BJ (cell line): ENCODE measurements around the gene NFIX. TPM values are rescaled to one million over a fixed set of nuclear protein-coding genes. Genes with fewer than 3 reads are reported as not detected.

ENCODE experiments used
- CTCF ChIA-PET: fragments of 350-600 bp; formaldehyde crosslinking; extraction: SDS; loops from one replicate; lab custom pipeline; 2021; ENCODE audit warnings: antibody characterized with exemption, inconsistent platforms; lab: Yijun Ruan, JAX
- POLR2A ChIA-PET: fragments of 300-600 bp; sonication (Branson Sonifier 250); formaldehyde crosslinking; extraction: SDS; loops from one replicate; lab custom pipeline; 2021; ENCODE audit warnings: antibody characterized with exemption; lab: Charles Lee
- DNase-seq: peaks from one replicate; pipeline ENCODE4 v3.0.0-alpha.2; 2011; ENCODE audit warnings: low read depth
- H3K27me3 ChIP-seq: 2 replicates; pipeline ENCODE4 v1.6.0; 2011; ENCODE audit warnings: low read length; ENCODE audit not compliant: control insufficient read depth, insufficient read depth
- H3K36me3 ChIP-seq: 2 replicates; pipeline ENCODE4 v1.5.1; 2011; ENCODE audit warnings: low read length; ENCODE audit not compliant: control insufficient read depth, insufficient read depth
- H3K4me3 ChIP-seq: 2 replicates; pipeline ENCODE4 v1.5.1; 2011; ENCODE audit warnings: low read depth, mild to moderate bottlenecking, control low read depth, low read length
- CTCF ChIP-seq: IDR thresholded peaks from 2 replicates; pipeline ENCODE4 v1.5.1; 2011; ENCODE audit warnings: low read depth, mild to moderate bottlenecking, control low read depth, inconsistent platforms, low read length, moderate library complexity; ENCODE audit not compliant: insufficient read depth
- polyA plus RNA-seq: library from polyadenylated mRNA; depleted of rRNA; stranded (reverse); fragments of >200 nt; gene quantifications from 2 replicates; pipeline ENCODE4 v1.2.3, GENCODE V29; 2011

NFIX gene
- polyA plus RNA-seq, 1 experiment = 29.4 TPM

- Histone ChIP-seq H3K27me3 (no peaks in the 10 kb centered on the region), H3K4me3 (no peak overlapping the region), H3K36me3 (peaks cover 8% of the 10 kb centered on the region)
- POLR2A ChIA-PET = interaction anchor here (0.7 to 0.9 kb wide), 2 partner anchors 9 to 24 kb away, joined by 4 to 7 read pairs; no protein-coding TSS in a partner anchor
- DNase-seq = no peak
- TF ChIP-seq CTCF = no peak
- CTCF ChIA-PET = interaction anchor here (1.0 kb wide), 1 partner anchor 162 kb away, joined by 3 read pairs; no protein-coding TSS in a partner anchor
Observed at GRCh38 chr19:13127811-13128575, 132.7 kb downstream of the NFIX start.

- ChIA-PET CTCF (interaction anchor here (1.0 kb wide), 1 partner anchor 163 kb away, joined by 3 read pairs; no protein-coding TSS in a partner anchor), POLR2A (no interaction called here)
- TF ChIP-seq CTCF = no peak
- Histone ChIP-seq H3K27me3 (no peaks in the 10 kb centered on the region), H3K4me3 (no peak overlapping the region), H3K36me3 (peaks cover 8% of the 10 kb centered on the region)
- no peak for DNase-seq
Observed at GRCh38 chr19:13128583-13128982, 133.3 kb downstream of the NFIX start.

- peaks cover 7% of the 10 kb centered on the region for H3K36me3 ChIP-seq
- no peak for DNase-seq
- no peaks in the 10 kb centered on the region for H3K27me3 ChIP-seq
- no peak for TF ChIP-seq CTCF
- ChIA-PET POLR2A (no interaction called here), CTCF (no interaction called here)
- H3K4me3 ChIP-seq = no peak overlapping the region
Observed at GRCh38 chr19:13129384-13129783, 134.1 kb downstream of the NFIX start.

GRCh38 chr19:13130886-13131490, 135.7 kb downstream of the NFIX start:
- POLR2A ChIA-PET = no interaction called here
- Histone ChIP-seq H3K4me3 (no peak overlapping the region), H3K27me3 (no peaks in the 10 kb centered on the region), H3K36me3 (peaks cover 16% of the 10 kb centered on the region)
- DNase-seq = no peak
- TF ChIP-seq CTCF = no peak
- CTCF ChIA-PET = interaction anchor here (0.8 to 1.7 kb wide), 6 partner anchors 11 to 166 kb away, joined by 3 to 7 read pairs (median 3); partner anchors contain the start of gene NACC1

- no peaks in the 10 kb centered on the region for H3K27me3 ChIP-seq
- DNase-seq = no peak
- H3K36me3 ChIP-seq = peaks cover 25% of the 10 kb centered on the region
- TF ChIP-seq CTCF = no peak
- no peak overlapping the region for H3K4me3 ChIP-seq
- POLR2A ChIA-PET = no interaction called here
- CTCF ChIA-PET = no interaction called here
Observed at GRCh38 chr19:13132471-13133180, 137.4 kb downstream of the NFIX start.
